Frontal cortex (tissue), 4 donors: ENCODE results near the gene IL17B. TPM values are rescaled to one million over a fixed set of nuclear protein-coding genes. Genes with fewer than 3 reads are reported as not detected.

ENCODE experiments used
- DNase-seq, 2 donors: peaks; one replicate each; pipeline ENCODE4 v3.0.0; 2012; ENCODE audit warnings: low spot score in 2 of 2
- FAIRE-seq: peaks from 2 replicates; lab custom pipeline; 2012; peaks lifted over from hg19 to GRCh38; lab: Jason Lieb, UNC
- total RNA-seq: library from RNA; depleted of rRNA; stranded (reverse); fragments of >200 nt; gene quantifications from one replicate; pipeline ENCODE4 v1.2.3, GENCODE V29; 2014
- donor health status: control.
- donor health status: control.
- donor health status: control.

Gene IL17B
- total RNA-seq = not detected

- FAIRE-seq = no peak
- no peak for DNase-seq
Measured at GRCh38 chr5:149379177-149379761, at the start of gene IL17B. Gene IL17B (minus strand): TSS chr5:149379292. CDS start chr5:149379225, 67 bp downstream.

GRCh38 chr5:149428032-149428431 lies 48.9 kb upstream of the IL17B start:
- DNase-seq (no peak), FAIRE-seq (no peak)

- DNase-seq = no peak
- FAIRE-seq = no peak
Measured at GRCh38 chr5:149427374-149427773, 48.3 kb upstream of the IL17B start.

GRCh38 chr5:149426931-149427330 lies 47.8 kb upstream of the IL17B start:
- DNase-seq = no peak
- FAIRE-seq = no peak

GRCh38 chr5:149425729-149426128 lies 46.6 kb upstream of the IL17B start:
- FAIRE-seq = no peak
- no peak for DNase-seq

GRCh38 chr5:149424371-149425315 lies 45.6 kb upstream of the IL17B start:
- DNase-seq = no peak
- FAIRE-seq = no peak

- no peak for FAIRE-seq
- no peak for DNase-seq
Measured at GRCh38 chr5:149423794-149424268, 44.7 kb upstream of the IL17B start.

GRCh38 chr5:149423049-149423793 lies 44.1 kb upstream of the IL17B start:
- FAIRE-seq = no peak
- DNase-seq = no peak

- DNase-seq (no peak), FAIRE-seq (no peak)
Measured at GRCh38 chr5:149422366-149423048, 43.4 kb upstream of the IL17B start.

GRCh38 chr5:149421834-149422233 lies 42.7 kb upstream of the IL17B start:
- FAIRE-seq (no peak), DNase-seq (no peak)

- no peak for FAIRE-seq
- DNase-seq = no peak
Measured at GRCh38 chr5:149421372-149421685, 42.2 kb upstream of the IL17B start.

GRCh38 chr5:149420545-149421371 lies 41.7 kb upstream of the IL17B start:
- no peak for FAIRE-seq

GRCh38 chr5:149419859-149420544 lies 40.9 kb upstream of the IL17B start:
- FAIRE-seq = no peak
- DNase-seq = no peak

More at GRCh38 chr5:149420545-149421371, 41.7 kb upstream of the IL17B start:
- no peak for DNase-seq

GRCh38 chr5:149419532-149419858 lies 40.4 kb upstream of the IL17B start:
- DNase-seq (no peak), FAIRE-seq (no peak)

- DNase-seq = no peak
- FAIRE-seq = no peak
Measured at GRCh38 chr5:149418910-149419531, 39.9 kb upstream of the IL17B start.

- FAIRE-seq (no peak), DNase-seq (no peak)
Measured at GRCh38 chr5:149417711-149418368, 38.7 kb upstream of the IL17B start.

GRCh38 chr5:149416987-149417710 lies 38.1 kb upstream of the IL17B start:
- FAIRE-seq (no peak), DNase-seq (no peak)
